ENCODE data around the gene MOB3C.

Gene MOB3C

GRCh38 chr1:46571691-46572225 is 44.9 kb downstream of the MOB3C start:
- DNase-seq (ENCODE audit: low read depth) = no peak

- DNase-seq (ENCODE audit: low read depth) = no peak
Observed at GRCh38 chr1:46569884-46570725, 46.5 kb downstream of the MOB3C start.

- no peak for DNase-seq (ENCODE audit: low read depth)
Observed at GRCh38 chr1:46569116-46569515, 47.5 kb downstream of the MOB3C start.

- DNase-seq (ENCODE audit: low read depth) = no peak
Observed at GRCh38 chr1:46568461-46568891, 48.1 kb downstream of the MOB3C start.

GRCh38 chr1:46563341-46563740 is 53.3 kb downstream of the MOB3C start:
- DNase-seq (ENCODE audit: low read depth) = no peak

GRCh38 chr1:46562498-46562897 is 54.1 kb downstream of the MOB3C start:
- DNase-seq (ENCODE audit: low read depth) = no peak

GRCh38 chr1:46558966-46559365 is 57.6 kb downstream of the MOB3C start:
- DNase-seq (ENCODE audit: low read depth) = no peak

- no peak for DNase-seq (ENCODE audit: low read depth)
Observed at GRCh38 chr1:46558141-46558963, 58.3 kb downstream of the MOB3C start.

All from CMK (cell line).